Chondrocyte (in vitro differentiated cells): ENCODE data around the gene CYLD. TPM values are rescaled to one million over a fixed set of nuclear protein-coding genes. Genes with fewer than 3 reads are reported as not detected.

Experiments
- DNase-seq: peaks from one replicate; pipeline ENCODE4 v3.0.0; 2021; ENCODE audit warnings: mixed read lengths, low spot score
- H3K27ac Mint-ChIP-seq: one replicate; pipeline ENCODE4 v1.8.0; 2021; ENCODE audit warnings: mild to moderate bottlenecking, moderate library complexity, mixed read lengths; ENCODE audit not compliant: unreplicated experiment
- H3K27me3 Mint-ChIP-seq: 2 replicates; pipeline ENCODE4 v1.8.0; 2021; ENCODE audit warnings: low read depth, mixed read lengths
- H3K36me3 Mint-ChIP-seq: 2 replicates; pipeline ENCODE4 v1.8.0; 2021; ENCODE audit warnings: low read depth, mixed read lengths
- H3K4me1 Mint-ChIP-seq: 2 replicates; pipeline ENCODE4 v1.8.0; 2021; ENCODE audit warnings: low read depth, mild to moderate bottlenecking, mixed read lengths
- H3K4me3 Mint-ChIP-seq: one replicate; pipeline ENCODE4 v1.8.0; 2021; ENCODE audit warnings: mild to moderate bottlenecking, moderate library complexity, mixed read lengths; ENCODE audit not compliant: unreplicated experiment
- H3K9me3 Mint-ChIP-seq: 2 replicates; pipeline ENCODE4 v1.8.0; 2021; ENCODE audit warnings: low read depth, mixed read lengths
- CTCF ChIP-seq: fragments of 200-600 bp; sonication (generic); IDR thresholded peaks from 2 replicates; pipeline ENCODE4 v1.5.0; 2021; ENCODE audit warnings: antibody characterized with exemption, mild to moderate bottlenecking, moderate library complexity
- microRNA-seq: library from miRNA; unstranded; fragments of <30 nt; microRNA quantifications from one replicate; pipeline ENCODE4 v1.2.0, GENCODE V29; 2020; ENCODE audit warnings: borderline number of aligned reads
- total RNA-seq: library from RNA; stranded (reverse); gene quantifications from 3 replicates; pipeline ENCODE4 v1.2.1, GENCODE V29; 2021

Gene CYLD
- total RNA-seq, 1 donor from 2014 or later, result 35.8 TPM

- no peak for DNase-seq
- Mint-ChIP-seq H3K4me1 (no peaks in the 10 kb centered on the region), H3K9me3 (no peaks in the 10 kb centered on the region), H3K27ac (no peak overlapping the region), H3K27me3 (peaks cover 50% of the 10 kb centered on the region), H3K4me3 (no peak overlapping the region), H3K36me3 (no peaks in the 10 kb centered on the region)
- TF ChIP-seq CTCF, result no peak
Observed at GRCh38 chr16:50846511-50846910, 104.6 kb downstream of the CYLD start.

- Mint-ChIP-seq H3K9me3 (no peaks in the 10 kb centered on the region), H3K4me3 (no peak overlapping the region), H3K36me3 (no peaks in the 10 kb centered on the region), H3K27ac (no peak overlapping the region), H3K4me1 (no peaks in the 10 kb centered on the region), H3K27me3 (peaks cover 48% of the 10 kb centered on the region)
- DNase-seq, result no peak
- TF ChIP-seq CTCF, result no peak
Observed at GRCh38 chr16:50847166-50847565, 105.3 kb downstream of the CYLD start.

- no peak for TF ChIP-seq CTCF
- Mint-ChIP-seq H3K27ac (no peak overlapping the region), H3K36me3 (no peaks in the 10 kb centered on the region), H3K9me3 (no peaks in the 10 kb centered on the region), H3K27me3 (peaks cover 43% of the 10 kb centered on the region), H3K4me1 (no peaks in the 10 kb centered on the region), H3K4me3 (no peak overlapping the region)
- no peak for DNase-seq
Observed at GRCh38 chr16:50848755-50849514, 107.0 kb downstream of the CYLD start.

Small RNAs within 50 kb of the gene (microRNA-seq; reads per million reads assigned to microRNA genes)
- gene MIR3181, result not detected

Other genes starting within 250 kb of the CYLD start
- 5.6 to 8.0 TPM (median 7.8 TPM) in 3 replicates for gene NKD1, start 193.7 kb upstream of the CYLD start, total RNA-seq
- gene SNX20, start 60.8 kb upstream of the CYLD start, total RNA-seq, result not detected in 3 replicates
- gene NOD2, start 48.5 kb upstream of the CYLD start, total RNA-seq, result 0.05 to 0.44 TPM (median 0.07 TPM) in 3 replicates